ENCODE measurements around the gene ZBED4.

ZBED4 gene

GRCh38 chr22:49855251-49855911, 1.7 kb downstream of the ZBED4 start:
- DNase-seq (ENCODE audit: low read depth), result no peak

DNA sequence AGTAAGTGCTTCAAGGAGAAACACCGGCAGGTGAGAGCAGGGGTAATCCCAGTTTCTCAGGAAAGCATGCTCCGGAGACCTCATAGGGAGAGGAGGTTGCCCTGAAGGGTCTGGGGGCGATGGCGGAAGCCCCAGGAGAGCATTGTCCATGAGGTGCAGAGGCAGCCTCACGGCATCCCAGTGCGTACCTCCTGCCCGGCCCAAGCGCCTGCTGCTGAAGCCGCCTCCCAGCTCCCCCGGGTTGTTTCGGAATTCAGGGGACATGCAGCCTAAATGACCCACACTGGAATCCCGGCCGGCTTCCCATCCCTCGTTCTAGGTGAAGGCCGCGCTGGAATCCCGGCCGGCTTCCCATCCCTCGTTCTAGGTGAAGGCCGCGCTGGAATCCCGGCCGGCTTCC, 2.7 kb downstream of the ZBED4 start:
- no peak for DNase-seq (ENCODE audit: low read depth)

GRCh38 chr22:49856766-49857618, 3.3 kb downstream of the ZBED4 start:
- DNase-seq (ENCODE audit: low read depth), result no peak

- no peak for DNase-seq (ENCODE audit: low read depth)
These were observed 5.2 kb downstream of the ZBED4 start for GRCh38 chr22:49858827-49859226.

DNA sequence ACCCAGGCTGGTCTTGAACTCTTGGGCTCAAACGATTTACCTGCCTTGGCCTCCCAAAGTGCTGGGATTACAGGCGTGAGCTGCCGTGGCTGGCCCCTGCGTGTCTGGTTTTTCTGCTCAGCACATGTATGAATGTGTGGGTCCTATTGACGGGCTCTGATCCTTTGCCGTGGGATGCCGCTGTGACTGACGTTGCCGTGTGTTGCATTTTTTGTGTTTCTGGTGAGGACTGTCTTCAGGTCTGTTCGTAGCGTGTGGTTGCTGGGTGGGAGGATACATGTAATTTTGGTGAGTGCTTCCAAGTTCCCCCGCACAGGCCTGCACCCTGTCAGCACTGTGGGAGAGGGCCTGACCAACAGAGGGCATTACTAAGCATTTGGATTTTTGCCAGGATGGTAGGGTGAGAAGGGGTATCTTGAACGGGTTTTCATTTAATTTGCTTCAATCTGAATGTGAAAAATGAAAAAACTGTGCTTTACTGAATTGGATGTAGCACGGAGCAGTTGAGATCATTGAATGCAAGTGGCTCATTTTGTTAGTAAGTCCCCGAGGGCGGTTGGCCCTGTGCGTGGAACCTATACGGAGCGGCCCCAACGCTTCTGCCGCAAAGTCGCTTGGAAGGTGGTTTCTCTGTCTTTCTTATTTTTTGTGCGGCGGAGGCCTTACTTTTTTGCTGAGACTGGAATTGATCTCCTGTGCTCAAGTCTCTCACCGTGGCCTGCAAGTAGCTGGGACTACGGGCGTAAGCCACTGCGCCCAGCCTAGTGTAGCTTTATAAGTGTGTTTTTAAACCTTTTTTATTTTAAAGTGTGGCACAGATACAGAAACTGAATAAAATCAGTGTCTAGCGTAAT, 8.2 kb downstream of the ZBED4 start:
- DNase-seq (ENCODE audit: low read depth), result no peak

DNA sequence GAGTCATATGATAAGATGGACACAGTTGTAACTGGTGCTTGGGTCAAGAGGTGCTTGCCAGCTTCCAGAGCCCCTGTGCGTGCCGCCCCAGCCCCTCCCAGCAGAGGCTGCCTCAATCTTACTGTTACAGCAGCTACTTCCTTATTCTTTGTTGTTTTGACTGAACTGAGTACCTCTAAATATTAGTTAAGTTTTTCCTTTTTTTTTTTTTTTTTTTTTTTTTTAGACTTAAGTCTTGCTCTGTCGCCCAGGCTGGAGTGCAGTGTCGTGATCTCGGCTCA, 8.8 kb downstream of the ZBED4 start:
- no peak for DNase-seq (ENCODE audit: low read depth)

GRCh38 chr22:49863931-49864330, 10.3 kb downstream of the ZBED4 start:
- DNase-seq (ENCODE audit: low read depth), result no peak

DNA sequence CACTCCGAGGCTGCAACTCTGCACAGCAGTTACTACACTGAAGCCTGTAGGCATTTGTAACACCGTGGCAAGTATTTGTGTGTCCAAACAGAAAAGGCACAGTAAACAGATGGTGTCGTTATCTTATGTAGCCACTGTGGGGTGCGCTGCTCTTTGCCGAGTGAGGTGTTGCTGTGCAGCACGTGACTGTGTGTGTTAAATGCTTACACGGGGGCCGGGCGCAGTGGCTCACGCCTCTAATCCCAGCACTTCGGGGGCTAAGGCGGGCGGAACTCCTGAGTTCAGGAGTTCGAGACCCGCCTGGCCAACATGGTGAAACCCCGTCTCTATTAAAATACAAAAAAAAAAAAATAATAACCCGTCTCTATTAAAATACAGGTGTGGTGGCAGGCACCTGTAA, 11.5 kb downstream of the ZBED4 start:
- no peak for DNase-seq (ENCODE audit: low read depth)

- no peak for DNase-seq (ENCODE audit: low read depth)
These were observed 12.5 kb downstream of the ZBED4 start for GRCh38 chr22:49866134-49866533.

GRCh38 chr22:49866646-49867045, 13.0 kb downstream of the ZBED4 start:
- no peak for DNase-seq (ENCODE audit: low read depth)

DNA sequence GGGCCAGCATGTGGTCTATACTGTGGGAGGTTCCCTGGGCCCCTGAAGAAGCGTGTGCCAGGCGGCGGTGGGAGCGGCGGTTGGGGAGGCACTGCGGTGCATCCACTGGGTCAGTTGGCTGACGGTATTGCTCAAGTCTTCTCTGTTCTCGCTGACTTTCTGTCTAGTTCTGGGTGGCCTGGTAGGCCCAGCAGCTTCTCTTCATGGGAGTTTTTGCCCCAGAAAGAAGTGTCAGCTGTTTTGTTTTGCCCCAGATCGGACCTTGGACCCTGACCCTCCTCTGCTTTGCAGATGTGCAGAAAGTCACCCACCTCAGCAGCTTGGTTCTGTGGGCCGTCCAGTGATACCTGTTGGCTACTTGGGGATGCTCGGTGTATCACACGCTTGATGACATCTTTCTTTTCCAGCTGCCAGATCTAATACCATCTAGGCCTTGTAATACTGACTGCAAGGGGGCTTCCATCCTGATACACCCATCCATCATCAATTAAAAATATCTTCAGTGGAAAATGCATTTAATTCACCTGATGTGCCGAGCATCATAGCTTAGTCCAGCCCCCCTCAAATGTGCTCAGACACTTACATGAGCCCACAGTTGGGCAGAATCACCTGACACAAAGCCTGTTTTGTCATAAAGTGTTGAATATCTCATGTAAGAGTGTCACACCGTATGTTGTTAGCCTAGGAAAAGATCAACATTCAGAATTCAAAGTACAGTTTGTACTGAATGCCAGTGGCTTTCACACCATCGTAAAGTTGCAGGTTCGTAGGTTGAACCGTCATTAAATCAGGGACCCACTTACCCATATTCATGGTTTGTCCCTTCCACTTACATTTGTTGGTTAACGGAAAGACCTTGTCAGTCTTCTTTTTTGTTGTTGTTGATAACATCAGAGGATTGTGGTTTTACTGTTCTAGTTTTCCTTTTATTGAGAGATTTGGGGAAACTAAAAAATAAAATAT, 13.9 kb downstream of the ZBED4 start:
- DNase-seq (ENCODE audit: low read depth), result no peak

GRCh38 chr22:49869086-49869830, 15.6 kb downstream of the ZBED4 start:
- no peak for DNase-seq (ENCODE audit: low read depth)

DNA sequence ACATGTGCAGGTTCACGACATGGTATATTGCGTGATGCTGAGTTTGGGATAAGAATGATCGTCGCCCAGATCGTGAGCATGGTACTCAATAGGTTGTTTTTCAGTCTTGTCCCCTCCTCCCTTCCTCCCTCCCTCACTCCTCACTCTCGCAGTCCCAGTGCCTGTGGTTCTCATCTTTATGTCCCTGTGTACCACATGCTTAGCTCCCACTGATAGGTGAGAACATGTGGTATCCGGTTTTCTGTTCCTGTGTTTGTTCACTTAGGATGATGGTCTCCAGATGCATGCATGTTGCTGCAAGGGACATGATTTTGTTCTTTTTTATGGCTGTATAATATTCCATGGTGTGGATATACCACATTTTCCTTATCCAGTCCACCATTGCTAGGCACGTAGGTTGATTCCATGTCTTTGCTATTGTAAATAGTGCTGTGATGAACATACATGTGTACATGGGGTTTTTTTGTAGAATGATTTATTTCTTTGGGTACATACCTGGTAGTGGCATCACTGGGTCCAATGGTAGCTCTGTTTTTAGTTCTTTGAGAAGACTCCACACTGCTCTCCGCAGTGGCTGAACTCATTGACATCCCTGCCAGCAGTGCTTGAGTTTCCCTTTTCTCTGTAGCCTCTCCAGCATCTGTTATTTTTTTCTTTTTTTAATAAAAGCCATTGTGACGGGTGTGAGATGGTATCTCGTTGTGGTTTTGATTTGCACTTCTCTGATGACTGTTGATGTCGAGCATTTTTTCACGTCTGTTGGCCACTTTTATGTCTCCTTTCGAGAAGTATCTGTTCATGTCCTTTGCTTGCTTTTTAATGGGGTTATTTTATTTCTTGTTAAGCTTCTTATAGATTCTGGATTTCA, 16.4 kb downstream of the ZBED4 start:
- no peak for DNase-seq (ENCODE audit: low read depth)

DNA sequence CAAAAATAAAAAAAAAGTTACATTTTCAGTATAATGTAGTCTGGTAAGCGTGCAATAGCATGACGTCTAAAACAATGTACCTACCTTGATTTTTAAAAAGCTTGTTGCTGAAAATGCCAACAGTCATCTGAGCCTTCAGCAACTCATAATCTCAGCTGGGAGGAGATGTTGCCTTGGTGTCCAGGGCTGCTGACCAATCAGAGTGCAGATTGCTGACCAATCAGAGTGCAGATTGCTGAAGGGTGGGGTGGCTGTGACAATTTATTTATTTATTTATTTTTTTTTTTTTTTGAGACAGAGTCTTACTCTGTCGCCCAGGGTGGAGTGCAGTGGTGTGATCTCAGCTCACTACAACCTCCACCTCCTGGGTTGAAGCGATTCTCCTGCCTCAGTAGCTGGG, 17.8 kb downstream of the ZBED4 start:
- DNase-seq (ENCODE audit: low read depth), result no peak

DNA sequence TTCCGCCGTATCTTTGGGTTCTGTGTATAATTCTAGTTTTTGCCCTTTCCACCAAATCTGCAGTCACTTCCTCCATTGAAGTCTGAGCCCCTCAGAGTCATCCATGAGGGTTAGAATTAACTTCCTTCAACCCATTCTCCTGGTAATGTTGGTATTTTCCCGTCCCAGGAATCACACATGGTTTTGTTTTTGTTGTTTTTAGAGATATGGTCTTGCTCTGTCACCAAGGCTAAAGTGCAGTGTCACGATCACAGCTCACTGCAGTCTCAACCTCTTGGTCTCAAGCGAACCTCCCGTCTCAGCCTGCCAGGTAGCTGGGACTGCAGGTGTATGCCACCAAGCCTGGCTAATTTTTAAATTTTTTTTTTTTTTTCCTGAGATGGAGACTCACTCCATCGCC, 18.7 kb downstream of the ZBED4 start:
- no peak for DNase-seq (ENCODE audit: low read depth)

GRCh38 chr22:49873228-49873940, 19.7 kb downstream of the ZBED4 start:
- DNase-seq (ENCODE audit: low read depth), result no peak

- DNase-seq (ENCODE audit: low read depth), result no peak
These were observed 24.0 kb downstream of the ZBED4 start for GRCh38 chr22:49877642-49878041.

DNA sequence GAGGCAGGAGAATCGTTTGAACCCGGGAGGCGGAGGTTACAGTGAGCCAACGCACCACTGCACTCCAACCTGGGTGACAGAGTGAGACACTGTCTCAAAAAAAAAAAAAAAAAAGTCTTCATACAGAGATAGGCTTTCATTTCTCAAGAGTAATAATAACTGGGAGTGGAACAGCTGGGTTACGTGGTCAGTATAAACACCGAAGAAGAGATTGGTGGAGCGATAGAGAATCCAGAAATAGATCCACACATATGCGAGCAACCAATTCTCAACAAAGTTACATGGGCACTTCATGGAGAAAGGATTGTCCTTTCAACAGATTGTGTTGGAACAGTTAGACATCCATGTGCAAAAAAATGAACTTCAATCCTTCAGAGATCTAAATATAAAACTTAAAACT, 24.6 kb downstream of the ZBED4 start:
- DNase-seq (ENCODE audit: low read depth), result no peak

DNA sequence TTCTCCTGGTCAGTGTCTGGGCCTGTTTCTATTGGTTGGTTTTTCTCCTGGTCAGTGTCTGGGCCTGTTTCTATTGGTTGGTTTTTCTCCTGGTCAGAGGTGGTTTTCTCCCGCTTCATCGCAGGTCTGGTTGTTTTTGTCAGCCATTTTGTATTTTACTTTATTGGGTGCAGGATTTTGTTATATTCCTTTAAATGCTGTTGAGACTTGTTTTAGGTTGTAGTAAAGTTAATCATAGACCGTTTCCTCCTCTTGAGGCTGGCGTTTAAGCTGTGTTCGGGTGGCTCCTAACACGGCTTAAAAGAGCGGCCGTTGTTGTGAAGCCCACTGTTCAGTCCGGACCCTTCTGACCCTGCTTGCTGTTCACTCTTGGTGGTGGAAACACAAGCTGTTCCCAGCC, 26.2 kb downstream of the ZBED4 start:
- DNase-seq (ENCODE audit: low read depth), result no peak
